Prostate gland (tissue), 2 donors: Measurements from ENCODE around the gene MICU1. TPM values are rescaled to one million over a fixed set of nuclear protein-coding genes. Genes with fewer than 3 reads are reported as not detected.

ENCODE experiments used
- DNase-seq: peaks from one replicate; pipeline ENCODE4 v3.0.0-alpha.2; 2019; ENCODE audit warnings: low spot score
- H3K27ac ChIP-seq, 2 donors: fragments of 200-600 bp; sonication (generic); 2 replicates each; pipeline ENCODE4 v1.5.1; 2017 to 2019
- H3K27me3 ChIP-seq: fragments of 200-600 bp; sonication (generic); replicated peaks from 2 replicates; pipeline ENCODE4 v1.5.1; 2019; ENCODE audit not compliant: insufficient read depth
- H3K36me3 ChIP-seq, 2 donors: fragments of 200-600 bp; sonication (generic); 1 replicate in 1 of 2; 2 replicates in 1 of 2; pipeline versions ENCODE4 v1.5.1 to v1.8.1; 2017 to 2019
- H3K4me1 ChIP-seq: fragments of 200-600 bp; sonication (generic); replicated peaks from 2 replicates; pipeline ENCODE4 v1.5.1; 2019
- H3K4me3 ChIP-seq, 2 donors: fragments of 200-600 bp; sonication (generic); 2 replicates each; pipeline ENCODE4 v1.5.1; 2017 to 2019
- H3K9me3 ChIP-seq: fragments of 200-600 bp; sonication (generic); 2 replicates; pipeline ENCODE4 v1.5.1; 2017
- POLR2A ChIP-seq: fragments of 450-650 bp; IDR thresholded peaks from one replicate; pipeline ENCODE4 v1.6.1; 2016; ENCODE audit warnings: antibody characterized with exemption, mild to moderate bottlenecking
- POLR2AphosphoS5 ChIP-seq: sonication (generic); formaldehyde crosslinking; IDR thresholded peaks from one replicate; pipeline ENCODE4 v1.6.1; 2017; ENCODE audit warnings: antibody characterized with exemption
- WGBS: methylation state at CpG from one replicate; pipeline ENCODE4 v1.1.5; 2018; 5-methylcytosine and 5-hydroxymethylcytosine counted together
- intact Hi-C: fragments of 100-400 bp; cut with DNase I; formaldehyde crosslinking; loops from one replicate; pipeline ENCODE4 v1.14.2; 2022
- total RNA-seq, 2 donors: library from RNA; depleted of rRNA; stranded (reverse); fragments of >200 nt; gene quantifications; one replicate each; pipeline ENCODE4 v1.1.0, GENCODE V29; 2016
- TF ChIP-seq, protein P1 (sequence below), 4 experiments: fragments of 200-600 bp in 2 of 4; fragments of 450-650 bp in 2 of 4; sonication (generic) in 2 of 4; IDR thresholded peaks; 1 replicate in 3 of 4; 2 replicates in 1 of 4; pipeline ENCODE4 v1.5.1; 2016 to 2019; ENCODE audit warnings: antibody characterized with exemption in 4 of 4, mild to moderate bottlenecking in 2 of 4, moderate library complexity in 2 of 4

MICU1 gene
- total RNA-seq, 2 donors from 2014 or later, result 41.0 to 42.0 TPM

DNA sequence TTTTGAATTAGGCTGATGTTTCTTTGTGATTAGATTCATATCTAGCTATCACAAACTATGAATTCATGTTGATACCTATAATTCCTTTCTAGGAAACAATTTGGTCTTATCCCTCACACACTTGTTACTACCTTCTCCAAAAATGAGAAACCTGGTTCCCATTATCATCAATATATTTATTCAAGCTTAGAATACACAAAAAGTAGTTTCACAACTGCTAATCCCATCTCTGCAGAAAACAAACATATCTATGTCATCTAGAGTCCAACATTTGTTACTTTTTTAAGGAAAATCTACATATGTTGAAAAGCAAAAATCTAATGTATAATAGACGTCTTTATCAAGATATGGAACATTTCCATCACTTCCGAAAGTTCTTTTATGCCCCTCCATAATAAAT lies 110.4 kb downstream of the MICU1 start:
- TF ChIP-seq POLR2AphosphoS5 (no peak), POLR2A (no peak)
- TF ChIP-seq, protein P1, sequence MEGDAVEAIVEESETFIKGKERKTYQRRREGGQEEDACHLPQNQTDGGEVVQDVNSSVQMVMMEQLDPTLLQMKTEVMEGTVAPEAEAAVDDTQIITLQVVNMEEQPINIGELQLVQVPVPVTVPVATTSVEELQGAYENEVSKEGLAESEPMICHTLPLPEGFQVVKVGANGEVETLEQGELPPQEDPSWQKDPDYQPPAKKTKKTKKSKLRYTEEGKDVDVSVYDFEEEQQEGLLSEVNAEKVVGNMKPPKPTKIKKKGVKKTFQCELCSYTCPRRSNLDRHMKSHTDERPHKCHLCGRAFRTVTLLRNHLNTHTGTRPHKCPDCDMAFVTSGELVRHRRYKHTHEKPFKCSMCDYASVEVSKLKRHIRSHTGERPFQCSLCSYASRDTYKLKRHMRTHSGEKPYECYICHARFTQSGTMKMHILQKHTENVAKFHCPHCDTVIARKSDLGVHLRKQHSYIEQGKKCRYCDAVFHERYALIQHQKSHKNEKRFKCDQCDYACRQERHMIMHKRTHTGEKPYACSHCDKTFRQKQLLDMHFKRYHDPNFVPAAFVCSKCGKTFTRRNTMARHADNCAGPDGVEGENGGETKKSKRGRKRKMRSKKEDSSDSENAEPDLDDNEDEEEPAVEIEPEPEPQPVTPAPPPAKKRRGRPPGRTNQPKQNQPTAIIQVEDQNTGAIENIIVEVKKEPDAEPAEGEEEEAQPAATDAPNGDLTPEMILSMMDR (IDR thresholded peaks at IDR 0.05), result no peak
- DNase-seq, result no peak
- no peaks in the 10 kb centered on the region for H3K4me1 ChIP-seq
- no peak overlapping the region for H3K4me3 ChIP-seq
- no peak overlapping the region for H3K27ac ChIP-seq
- 72% methylated on average over 2 of the region's 2 CpGs for WGBS
- H3K9me3 ChIP-seq, result no peaks in the 10 kb centered on the region
- intact Hi-C loops, result no loop called here
- no peaks in the 10 kb centered on the region for H3K27me3 ChIP-seq
- no peaks in the 10 kb centered on the region for H3K36me3 ChIP-seq

DNA sequence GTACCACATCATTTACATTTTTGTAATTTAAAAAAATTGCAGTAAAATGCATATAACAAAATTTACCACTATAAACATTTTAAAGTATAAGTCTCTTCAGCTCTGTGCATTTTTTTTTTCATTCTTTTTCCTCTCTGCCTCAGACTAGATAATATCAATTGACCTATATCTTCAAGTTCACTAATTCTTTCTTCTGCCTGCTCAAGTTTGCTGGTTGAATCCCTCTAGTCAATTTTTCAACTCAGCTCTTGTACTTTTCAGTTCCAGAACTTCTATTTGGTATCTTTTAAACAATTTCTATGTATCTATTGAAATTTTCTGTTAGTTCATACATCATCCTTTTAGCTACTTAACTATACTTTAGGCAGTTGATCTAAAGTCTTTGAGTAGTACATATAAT lies 112.0 kb downstream of the MICU1 start:
- Histone ChIP-seq H3K4me1 (no peaks in the 10 kb centered on the region), H3K36me3 (no peaks in the 10 kb centered on the region), H3K27me3 (no peaks in the 10 kb centered on the region), H3K27ac (no peak overlapping the region), H3K4me3 (no peak overlapping the region), H3K9me3 (no peaks in the 10 kb centered on the region)
- intact Hi-C loops, result no loop called here
- DNase-seq, result no peak
- no peak for TF ChIP-seq POLR2A
- TF ChIP-seq POLR2AphosphoS5, result no peak
- TF ChIP-seq, protein P1 (IDR thresholded peaks at IDR 0.05), result no peak

DNA sequence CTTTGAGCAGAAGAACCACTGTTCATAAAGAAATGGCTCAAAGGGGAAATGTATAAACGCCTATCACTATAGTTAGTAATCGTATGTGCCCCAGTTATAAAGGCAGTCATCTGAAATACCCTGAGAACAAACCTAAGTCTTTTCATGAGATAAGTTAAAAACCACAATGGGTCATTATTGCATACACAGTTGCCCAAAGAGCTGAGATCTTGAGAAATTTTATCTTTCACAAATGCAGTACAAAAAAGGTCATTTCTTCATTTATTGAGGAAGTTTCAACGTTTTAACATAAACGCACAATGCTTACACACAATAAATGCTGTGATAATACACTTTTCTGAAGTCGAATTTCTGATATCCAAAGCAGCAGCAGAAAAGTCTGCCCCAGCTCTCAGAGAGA lies 114.4 kb downstream of the MICU1 start:
- Histone ChIP-seq H3K27ac (no peak overlapping the region), H3K4me3 (no peak overlapping the region), H3K27me3 (no peaks in the 10 kb centered on the region), H3K4me1 (no peaks in the 10 kb centered on the region), H3K9me3 (no peaks in the 10 kb centered on the region), H3K36me3 (no peaks in the 10 kb centered on the region)
- no peak for DNase-seq
- intact Hi-C loops, result no loop called here
- no peak for TF ChIP-seq POLR2A
- TF ChIP-seq, protein P1 (IDR thresholded peaks at IDR 0.05), result no peak
- TF ChIP-seq POLR2AphosphoS5, result no peak
- 86% methylated on average over 5 of the region's 5 CpGs for WGBS

DNA sequence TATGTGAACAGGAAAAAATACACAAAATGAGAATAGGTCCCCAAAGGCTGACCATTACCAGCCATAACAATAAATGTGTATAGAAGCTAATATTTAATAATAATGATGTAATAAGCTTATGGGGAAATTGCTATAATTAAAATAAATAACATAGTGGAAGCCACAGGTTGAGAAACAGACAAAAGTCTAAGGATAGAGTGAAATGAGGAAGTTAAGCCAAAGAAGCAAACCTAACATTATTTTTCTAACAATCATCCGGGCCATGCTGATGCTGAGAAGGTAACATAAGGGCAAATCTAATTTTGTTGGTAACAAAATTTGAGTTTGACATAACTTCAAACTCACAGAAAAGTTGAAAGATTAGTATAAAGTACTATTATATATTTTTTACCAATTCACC lies 115.9 kb downstream of the MICU1 start:
- TF ChIP-seq POLR2A (no peak), POLR2AphosphoS5 (no peak)
- TF ChIP-seq, protein P1 (IDR thresholded peaks at IDR 0.05), result no peak
- Histone ChIP-seq H3K27me3 (no peaks in the 10 kb centered on the region), H3K27ac (no peak overlapping the region), H3K36me3 (no peaks in the 10 kb centered on the region), H3K9me3 (no peaks in the 10 kb centered on the region), H3K4me3 (no peak overlapping the region), H3K4me1 (no peaks in the 10 kb centered on the region)
- WGBS, result 89% methylated on average over 1 of the region's 1 CpG
- DNase-seq, result no peak
- intact Hi-C loops, result no loop called here

DNA sequence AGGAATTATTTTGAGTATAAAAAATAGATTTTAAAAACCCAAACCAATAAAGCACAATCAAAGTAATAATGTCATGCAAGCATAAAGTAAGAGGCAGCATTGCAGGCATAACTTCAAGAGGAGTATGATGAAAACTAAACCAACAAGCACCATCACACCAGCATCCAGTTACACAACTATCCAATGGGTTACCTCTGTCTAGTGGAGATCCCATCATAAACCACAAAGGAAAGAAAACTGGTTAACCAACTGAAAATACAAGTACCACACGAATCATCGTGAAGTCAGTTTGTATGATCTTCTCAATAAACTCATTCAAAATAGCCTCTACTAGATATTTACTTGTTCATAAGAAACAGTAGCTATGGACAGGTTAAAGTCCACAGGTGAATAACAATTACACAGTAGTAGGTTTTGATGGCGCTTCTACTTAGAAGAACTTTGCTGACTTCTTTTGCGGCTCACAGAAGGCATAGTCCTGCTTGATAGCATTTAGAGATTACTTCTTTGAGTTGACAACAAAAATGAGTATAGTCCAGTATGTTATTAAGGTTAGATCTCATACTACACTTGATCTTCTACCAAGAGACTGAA lies 116.6 kb downstream of the MICU1 start:
- intact Hi-C loops, result no loop called here
- TF ChIP-seq, protein P1 (IDR thresholded peaks at IDR 0.05), result no peak
- TF ChIP-seq POLR2AphosphoS5 (no peak), POLR2A (no peak)
- Histone ChIP-seq H3K27me3 (no peaks in the 10 kb centered on the region), H3K4me1 (no peaks in the 10 kb centered on the region), H3K27ac (no peak overlapping the region), H3K36me3 (no peaks in the 10 kb centered on the region), H3K9me3 (no peaks in the 10 kb centered on the region), H3K4me3 (no peak overlapping the region)
- WGBS, result 92% methylated on average over 4 of the region's 4 CpGs
- DNase-seq, result no peak
